Measurements from ENCODE around the gene TRPM2. TPM values are rescaled to one million over a fixed set of nuclear protein-coding genes. Genes with fewer than 3 reads are reported as not detected.
"Not testable (repeated sequence)": the region's sequence is repeated elsewhere in the genome, so short reads cannot be mapped to it uniquely, and the experiment has no call there.

The TRPM2 gene
- total RNA-seq, 1 donor from 2014 or later = not detected

DNA sequence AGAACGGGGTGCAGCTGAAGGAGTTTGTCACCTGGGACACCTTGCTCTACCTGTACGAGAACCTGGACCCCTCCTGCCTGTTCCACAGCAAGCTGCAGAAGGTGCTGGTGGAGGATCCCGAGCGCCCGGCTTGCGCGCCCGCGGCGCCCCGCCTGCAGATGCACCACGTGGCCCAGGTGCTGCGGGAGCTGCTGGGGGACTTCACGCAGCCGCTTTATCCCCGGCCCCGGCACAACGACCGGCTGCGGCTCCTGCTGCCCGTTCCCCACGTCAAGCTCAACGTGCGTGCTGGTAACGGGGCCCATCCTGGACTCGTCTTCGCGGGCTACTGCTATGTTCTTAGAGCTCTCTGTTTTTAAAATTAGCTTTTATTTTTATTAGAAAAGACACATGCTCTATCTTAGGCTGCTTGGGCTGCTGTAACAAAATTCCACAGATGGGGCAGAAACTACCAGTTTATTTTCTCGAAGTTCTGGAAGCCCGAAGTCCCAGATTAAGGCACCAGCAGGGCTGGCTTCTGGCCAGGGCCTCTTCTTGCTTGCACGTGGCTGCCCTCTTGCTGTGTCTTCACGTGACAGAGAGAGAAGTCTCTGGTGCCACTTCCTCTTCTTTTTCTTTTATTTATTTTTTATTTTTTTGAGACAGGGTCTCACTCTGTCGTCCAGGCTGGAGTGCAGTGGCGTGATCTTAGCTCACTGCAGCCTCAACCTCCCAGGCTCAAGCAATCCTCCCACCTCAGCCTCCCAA lies 38.1 kb downstream of the TRPM2 start:
- no peak for DNase-seq (ENCODE audit: low read depth)

DNA sequence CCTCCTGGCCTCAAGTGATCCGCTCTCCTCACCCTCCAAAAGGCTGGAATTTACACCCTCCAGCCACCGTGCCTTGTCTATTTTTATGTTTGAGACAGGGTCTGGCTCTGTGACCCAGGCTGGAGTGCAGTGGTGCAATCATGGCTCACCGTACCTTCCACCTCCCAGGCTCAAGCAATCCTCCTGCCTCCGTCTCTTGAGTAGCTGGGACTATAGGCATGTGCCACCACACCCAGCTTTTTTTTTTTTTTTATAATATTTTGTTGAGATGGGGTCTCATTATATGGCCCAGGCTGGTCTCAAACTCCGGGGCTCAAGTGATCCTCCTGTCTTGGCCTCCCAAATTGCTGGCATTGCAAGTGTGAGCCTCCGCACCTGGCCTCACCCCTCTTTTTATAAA lies 38.8 kb downstream of the TRPM2 start:
- no peak for DNase-seq (ENCODE audit: low read depth)

DNA sequence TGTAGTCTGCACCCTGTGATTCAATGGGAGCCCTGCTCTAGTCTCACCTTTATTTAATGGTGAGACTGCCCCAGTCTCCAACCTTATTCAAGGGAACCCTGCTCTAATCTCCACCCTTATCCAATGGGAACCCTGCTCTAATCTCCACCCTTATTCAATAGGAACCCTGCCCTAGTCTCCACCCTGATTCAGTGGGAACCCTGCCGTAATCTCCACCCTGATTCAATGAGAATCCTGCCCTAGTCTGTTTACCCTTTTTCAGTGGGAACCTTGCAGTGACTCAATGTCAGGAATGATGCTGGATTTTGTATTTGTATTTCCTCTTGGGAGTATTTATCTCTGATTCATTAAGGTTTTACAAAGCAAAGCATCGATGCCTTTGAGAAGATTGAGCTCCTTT lies 39.5 kb downstream of the TRPM2 start:
- DNase-seq (ENCODE audit: low read depth) = no peak

DNA sequence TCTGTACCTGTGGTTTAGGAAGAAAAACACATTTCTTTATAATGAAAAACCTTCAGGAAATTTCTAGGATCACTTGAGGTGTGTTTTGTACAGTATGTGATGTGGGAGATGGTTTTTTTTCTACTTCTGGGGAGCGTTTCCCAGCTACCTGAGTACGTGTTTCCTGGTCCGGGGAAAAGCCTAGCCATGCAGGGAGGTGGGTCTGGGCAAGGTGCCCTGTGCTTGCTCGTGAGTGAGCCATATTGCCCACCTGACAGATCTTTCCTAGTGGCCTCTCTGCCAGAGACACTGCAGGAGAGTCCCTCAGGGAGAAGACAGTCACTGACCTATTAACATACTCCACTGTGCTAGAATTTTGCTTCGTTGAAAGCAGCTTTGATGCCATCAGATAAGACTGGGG lies 41.3 kb downstream of the TRPM2 start:
- DNase-seq (ENCODE audit: low read depth) = no peak

DNA sequence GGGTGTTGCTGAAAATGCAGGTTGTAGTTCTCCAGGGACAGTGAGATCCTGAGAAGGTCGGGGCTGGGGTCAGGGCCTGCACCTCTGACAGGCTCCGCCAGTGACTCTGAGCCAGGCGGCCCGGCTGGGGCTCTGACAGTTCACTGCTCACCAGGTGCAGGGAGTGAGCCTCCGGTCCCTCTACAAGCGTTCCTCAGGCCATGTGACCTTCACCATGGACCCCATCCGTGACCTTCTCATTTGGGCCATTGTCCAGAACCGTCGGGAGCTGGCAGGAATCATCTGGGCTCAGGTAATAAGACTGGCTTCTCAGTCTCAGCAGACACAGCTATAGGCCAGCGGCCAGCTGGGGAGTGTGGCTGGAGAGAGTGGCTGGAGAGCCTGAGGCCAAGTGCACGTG lies 41.8 kb downstream of the TRPM2 start:
- DNase-seq (ENCODE audit: low read depth) = no peak

DNA sequence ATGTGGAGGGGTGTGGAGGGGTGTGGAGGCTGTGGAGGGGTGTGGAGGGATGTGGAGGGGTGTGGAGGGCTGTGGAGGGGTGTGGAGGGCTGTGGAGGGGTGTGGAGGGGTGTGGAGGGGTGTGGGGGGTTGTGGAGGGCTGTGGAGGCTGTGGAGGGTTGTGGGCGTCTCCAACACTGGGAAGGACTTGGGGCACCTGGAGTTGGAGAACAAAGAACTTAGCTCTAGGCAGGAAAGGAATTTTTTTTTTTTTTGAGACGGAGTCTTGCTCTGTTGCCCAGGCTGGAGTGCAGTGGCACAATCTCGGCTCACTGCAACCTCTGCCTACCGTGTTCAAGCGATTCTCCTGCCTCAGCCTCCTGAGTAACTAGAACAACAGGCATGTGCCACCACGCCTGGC lies 43.4 kb downstream of the TRPM2 start:
- DNase-seq (ENCODE audit: low read depth) = not testable (repeated sequence)

DNA sequence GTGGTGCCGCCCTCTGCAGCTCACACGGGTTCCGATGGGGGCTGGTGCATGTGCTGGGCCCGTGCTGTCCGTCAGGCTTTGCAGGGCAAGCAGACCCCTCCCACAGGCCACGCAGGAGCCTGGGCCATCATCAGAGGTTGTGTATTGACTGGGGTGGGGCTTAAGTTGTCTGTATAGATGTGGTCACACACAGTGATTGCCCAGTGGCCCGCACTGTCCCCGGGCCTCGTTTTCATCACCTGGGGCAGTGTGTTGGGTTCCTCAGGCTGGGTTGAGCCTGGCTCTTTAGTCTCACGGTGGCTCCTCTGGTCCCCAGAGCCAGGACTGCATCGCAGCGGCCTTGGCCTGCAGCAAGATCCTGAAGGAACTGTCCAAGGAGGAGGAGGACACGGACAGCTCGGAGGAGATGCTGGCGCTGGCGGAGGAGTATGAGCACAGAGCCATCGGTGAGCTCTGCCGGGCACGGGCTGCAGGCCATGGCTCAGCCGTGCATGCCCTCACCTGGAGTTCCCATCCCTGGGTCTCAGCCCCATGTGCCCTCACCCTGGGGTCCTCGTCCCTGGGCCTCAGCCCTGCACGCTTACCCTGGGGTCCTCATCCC lies 44.1 kb downstream of the TRPM2 start:
- DNase-seq (ENCODE audit: low read depth) = no peak

DNA sequence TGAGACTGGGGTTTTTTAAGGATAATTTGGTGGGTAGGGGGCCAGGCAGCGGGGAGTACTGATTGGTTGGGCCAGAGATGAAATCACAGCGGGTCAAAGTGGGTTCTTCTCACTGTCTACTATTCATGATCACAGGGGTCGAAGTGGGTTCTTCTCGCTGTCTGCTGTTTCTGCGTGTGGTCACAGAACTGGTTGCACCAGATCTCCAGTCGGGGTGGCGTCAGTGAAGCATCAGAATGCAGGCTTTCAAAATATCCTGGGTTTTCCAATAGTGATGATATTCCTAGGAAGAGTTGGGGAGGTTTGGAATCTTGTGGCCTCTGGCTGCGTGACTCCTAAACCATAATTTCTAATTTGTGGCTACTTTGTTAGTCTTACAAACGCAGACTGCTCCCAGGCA lies 45.1 kb downstream of the TRPM2 start:
- no peak for DNase-seq (ENCODE audit: low read depth)

DNA sequence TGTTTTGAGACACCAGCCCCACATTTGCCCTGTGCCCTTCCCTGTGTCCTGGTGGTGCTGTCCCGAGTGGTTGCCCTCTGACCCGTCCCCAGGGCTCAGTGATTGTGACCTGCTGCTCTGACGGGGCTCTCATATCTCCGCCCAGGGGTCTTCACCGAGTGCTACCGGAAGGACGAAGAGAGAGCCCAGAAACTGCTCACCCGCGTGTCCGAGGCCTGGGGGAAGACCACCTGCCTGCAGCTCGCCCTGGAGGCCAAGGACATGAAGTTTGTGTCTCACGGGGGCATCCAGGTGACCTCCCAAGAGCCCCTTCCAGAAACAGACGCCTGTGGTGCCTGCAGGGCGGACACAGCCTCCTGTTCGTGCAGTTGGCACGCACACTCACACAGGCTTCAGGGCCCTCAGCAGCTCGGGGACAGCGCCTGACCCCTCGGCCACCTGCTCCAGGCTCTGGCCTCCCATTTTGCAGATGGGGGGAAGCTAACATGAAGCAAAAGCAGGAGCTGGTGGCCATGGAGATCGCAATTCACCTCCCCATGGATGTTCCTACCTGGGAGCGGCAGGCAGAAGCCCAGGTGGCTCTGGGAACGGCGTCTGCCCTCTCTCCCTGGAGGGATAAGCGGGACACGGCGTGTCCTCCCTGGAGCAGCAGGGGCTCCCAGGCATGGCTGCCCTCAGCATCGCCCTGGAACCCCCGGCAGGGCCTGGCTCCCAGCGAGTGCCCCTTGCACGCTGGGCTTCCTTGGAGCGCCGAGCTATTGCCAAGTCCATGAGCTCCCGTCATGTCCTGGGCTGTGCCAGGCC lies 45.9 kb downstream of the TRPM2 start:
- no peak for DNase-seq (ENCODE audit: low read depth)

DNA sequence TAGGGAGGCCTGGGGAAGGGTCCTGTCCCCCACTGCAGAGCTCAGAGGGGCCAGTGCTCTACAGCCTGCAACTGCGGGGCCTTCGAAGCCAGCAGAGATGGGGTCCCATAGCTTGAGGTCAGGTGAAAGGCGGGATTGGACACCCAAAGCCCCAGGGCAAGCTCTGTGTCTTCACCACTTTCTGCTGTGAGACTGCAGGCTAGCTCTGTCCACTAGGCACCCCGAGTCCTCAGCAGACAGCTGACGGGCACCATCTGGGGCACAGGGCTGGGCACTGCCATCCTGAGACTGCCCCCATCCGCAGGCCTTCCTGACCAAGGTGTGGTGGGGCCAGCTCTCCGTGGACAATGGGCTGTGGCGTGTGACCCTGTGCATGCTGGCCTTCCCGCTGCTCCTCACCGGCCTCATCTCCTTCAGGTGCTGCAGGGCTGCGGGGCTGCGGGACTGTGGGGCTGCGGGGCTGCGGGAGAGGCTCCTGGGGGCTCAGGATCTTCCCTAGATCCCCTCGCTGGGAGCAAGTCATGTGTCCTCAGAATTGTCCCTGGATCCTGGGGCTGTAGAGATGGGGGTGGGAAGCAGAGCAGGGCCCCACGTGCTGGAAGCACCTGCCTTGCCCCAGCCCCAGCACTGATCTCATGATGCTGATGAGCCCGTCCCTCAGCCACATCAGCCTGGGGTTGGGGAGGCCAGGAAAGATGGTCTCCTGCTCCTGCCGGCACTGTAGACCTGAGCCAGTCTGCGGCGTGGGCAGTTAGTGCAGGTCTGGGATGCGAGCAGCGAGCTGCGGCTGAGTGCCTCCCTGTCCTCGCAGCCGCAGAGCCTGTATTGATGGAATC lies 46.8 kb downstream of the TRPM2 start:
- DNase-seq (ENCODE audit: low read depth) = no peak

DNA sequence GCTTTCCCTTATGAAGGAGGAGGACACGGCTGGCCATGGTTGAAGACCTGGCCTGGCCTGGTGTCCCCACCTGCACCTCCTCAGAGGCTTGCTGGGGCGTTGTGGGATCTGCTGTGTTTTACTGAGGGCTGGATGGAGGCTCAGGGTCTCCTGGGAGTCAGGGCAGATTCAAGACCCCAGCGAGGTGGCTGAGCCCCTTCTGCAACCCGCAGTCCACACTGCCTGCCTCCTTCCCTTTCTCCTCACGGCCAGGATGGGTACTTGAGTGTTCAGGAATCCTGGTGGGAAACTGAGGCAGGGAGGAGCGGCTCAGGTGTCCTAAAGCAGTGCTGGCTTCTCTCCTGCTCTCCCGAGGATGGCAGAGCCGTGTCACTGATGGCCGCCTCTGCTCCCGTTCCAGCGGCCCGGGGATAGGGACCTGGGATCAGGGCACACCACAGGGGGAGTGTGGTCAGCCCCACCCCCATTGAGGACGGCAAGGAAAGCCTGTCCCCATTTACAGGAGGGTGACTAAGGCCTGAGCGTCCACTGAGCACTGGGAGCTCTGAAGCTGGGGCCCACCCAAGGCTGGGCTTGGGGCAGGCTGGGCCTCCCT lies 47.5 kb downstream of the TRPM2 start:
- no peak for DNase-seq (ENCODE audit: low read depth)

DNA sequence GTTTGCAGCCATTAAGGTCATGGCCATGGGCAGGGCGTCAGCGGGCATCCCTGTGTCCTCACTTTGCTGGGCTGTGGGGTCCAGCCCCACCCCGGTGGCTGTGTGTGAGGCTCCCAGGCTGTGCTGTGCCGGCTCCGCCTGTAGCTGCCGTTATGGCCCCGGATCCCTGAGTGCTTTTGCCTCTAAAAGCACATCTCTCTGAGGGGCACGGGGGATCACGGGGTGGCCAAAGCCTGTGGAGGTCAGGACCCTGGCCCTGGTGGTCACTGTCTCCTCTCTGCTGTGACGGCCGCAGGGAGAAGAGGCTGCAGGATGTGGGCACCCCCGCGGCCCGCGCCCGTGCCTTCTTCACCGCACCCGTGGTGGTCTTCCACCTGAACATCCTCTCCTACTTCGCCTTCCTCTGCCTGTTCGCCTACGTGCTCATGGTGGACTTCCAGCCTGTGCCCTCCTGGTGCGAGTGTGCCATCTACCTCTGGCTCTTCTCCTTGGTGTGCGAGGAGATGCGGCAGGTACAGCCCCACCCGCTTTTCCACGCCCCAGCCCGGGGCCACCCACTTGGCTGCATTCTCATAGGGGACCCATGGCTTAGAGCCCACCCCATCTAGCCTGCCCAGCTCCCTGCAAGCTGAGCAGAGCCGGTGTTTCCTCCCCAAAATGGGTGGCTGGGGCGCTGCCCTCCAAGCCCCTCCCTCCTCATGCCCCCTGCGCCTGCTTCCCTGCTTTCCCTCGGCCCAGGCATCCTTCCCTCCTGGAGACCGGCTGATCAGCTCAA lies 48.2 kb downstream of the TRPM2 start:
- DNase-seq (ENCODE audit: low read depth) = no peak

DNA sequence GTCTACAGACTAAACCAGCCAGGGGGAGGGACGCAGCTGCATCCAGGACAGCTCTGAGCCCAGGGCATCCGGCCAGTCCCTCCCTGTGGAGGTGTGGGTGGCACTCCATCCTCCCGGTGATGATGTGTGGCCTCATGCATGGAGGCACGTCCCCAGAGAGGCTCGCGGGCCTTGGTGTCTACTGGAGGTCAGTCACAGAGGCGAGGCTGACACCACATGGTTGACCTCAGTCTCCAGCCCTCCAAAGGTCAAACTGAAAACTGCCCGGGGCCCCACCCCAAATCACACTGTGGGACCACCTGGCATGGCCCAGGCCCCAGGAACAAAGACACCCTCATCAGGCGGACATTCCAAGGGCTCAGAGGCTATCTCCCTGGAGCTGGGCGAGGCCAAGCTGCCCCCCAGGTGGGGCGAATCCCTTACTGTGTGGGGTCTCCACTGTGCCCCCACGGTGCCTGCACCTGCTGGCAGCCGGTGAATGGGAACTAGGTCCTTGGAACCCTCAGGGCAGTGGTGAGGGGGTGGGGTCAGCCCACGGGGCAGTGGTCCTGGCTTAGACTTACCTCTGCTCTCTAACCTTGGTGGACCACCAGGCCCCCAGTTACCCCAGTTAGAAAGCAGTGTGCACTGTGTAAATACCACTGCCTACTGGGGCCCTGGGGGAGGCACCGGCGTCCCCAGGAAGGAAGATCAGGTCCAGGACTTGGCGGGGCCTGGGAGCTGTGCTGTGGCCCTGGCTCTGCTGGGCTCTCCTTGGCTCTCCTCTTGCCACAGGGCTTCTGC lies 49.1 kb downstream of the TRPM2 start:
- no peak for DNase-seq (ENCODE audit: low read depth)

DNA sequence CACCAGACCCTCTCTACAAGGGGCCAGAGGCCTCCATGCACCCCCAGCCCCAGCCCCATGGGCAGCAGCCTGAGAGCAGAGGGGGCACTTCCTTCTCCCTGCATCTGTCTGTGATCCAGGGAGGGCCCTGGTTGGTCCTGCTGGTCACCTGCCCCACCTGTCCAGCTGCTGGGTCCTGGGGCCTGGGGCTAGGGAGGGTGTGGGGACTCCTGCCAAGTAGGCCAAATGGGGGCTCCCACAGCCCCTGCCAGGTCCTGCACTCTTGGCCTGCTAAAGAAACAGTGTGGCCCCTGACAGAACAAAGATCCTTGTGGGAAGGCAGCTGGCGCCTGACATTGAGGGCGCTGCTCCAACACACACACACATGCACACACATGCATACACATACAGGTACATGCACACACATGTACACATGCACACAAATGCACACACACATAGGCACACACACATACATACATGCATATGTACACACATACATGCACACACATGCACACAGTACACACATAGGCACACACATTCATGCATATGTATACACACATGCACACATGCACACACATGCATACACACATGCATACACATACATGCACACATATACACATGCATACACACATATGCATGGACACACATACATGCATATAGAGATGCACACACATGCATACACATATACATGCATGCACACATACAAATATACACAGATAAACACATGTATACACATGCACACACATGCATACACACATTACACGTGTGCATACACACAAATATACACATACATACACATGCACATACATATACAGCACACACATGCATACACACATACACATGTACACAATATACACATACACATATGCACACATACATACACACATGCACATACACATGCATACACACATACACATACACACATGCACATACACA lies 49.9 kb downstream of the TRPM2 start:
- DNase-seq (ENCODE audit: low read depth) = no peak

DNA sequence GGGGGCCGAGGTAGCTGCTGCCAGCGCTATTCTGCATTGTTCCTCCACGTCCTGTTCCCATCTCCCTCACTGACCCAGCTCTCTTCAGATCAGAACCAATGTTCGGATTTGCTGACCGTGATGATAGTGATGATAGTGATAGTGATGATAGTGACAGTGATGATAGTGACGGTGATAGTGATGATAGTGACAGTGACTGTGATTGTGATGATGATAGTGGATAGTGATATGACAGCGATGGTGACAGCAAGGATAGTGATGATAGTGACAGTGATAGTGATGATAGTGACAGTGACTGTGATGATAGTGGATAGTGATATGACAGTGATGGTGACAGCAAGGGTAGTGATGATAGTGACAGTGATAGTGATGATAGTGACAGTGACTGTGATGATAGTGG lies 51.1 kb downstream of the TRPM2 start:
- not testable (repeated sequence) for DNase-seq (ENCODE audit: low read depth)

DNA sequence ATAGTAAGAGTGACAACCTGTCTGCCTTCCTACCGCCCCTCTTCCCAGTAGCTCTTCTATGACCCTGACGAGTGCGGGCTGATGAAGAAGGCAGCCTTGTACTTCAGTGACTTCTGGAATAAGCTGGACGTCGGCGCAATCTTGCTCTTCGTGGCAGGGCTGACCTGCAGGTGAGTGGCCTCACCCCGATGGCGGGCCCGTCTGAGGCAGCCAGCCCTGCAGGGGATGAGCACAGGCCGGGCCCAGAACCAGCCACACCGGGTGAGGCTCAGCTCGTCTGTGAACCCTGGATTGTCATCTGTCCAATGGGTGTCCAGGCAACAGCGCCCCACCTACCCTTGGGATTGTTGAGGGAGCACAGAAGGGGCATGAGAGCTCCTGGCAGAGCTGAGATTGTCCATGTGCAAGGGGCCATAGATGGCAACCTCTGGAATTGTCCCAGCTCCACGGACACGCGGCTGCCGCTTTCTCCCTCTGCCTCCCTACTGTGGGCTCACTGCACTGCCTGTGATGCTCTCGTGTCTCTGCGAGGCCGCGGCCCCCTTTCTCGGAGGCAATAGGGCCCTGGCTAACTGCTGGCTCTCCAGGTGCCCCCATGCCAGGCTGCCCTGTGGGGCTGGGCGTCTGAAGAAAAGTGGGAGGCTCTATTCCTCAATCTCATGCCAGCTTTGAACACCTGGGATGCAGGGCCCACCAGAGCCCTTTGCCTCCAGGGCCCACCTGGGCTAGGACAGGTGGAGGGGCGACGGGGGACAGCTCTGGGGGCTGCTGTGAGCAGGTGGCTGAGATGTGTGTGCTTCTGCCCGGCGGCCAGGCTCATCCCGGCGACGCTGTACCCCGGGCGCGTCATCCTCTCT lies 51.9 kb downstream of the TRPM2 start:
- DNase-seq (ENCODE audit: low read depth) = no peak
